Smooth muscle cell of the pulmonary artery (primary cell): ENCODE data around the gene ATP5F1B. TPM values are rescaled to one million over a fixed set of nuclear protein-coding genes. Genes with fewer than 3 reads are reported as not detected.

Experiments
- total RNA-seq: library from RNA; depleted of rRNA; stranded (reverse); fragments of >200 nt; gene quantifications from 2 replicates; pipeline ENCODE4 v1.2.3, GENCODE V29; 2014

The ATP5F1B gene
- 374 and 387 TPM in 2 replicates for total RNA-seq

GRCh38 chr12:56645717-56646446 is at the start of gene ATP5F1B:
TSS of gene ATP5F1B (minus strand) at chr12:56645984. CDS start at chr12:56645963, 21 bp downstream.

GRCh38 chr12:56688129-56688845 is 42.5 kb upstream of the ATP5F1B start, which contains the start of gene PTGES3:
TSS of gene PTGES3 (minus strand) at chr12:56688284. CDS start at chr12:56687999, 285 bp downstream.

GRCh38 chr12:56630180-56630632 is 15.6 kb downstream of the ATP5F1B start, which contains the start of gene BAZ2A:
TSS of gene BAZ2A (minus strand) at chr12:56630326. CDS start at chr12:56617530, 12,796 bp downstream.

Other genes with a start within 250 kb of the ATP5F1B start
- 6.7 and 7.2 TPM in 2 replicates for gene TIMELESS, start 196.6 kb downstream of the ATP5F1B start, total RNA-seq
- 0.13 TPM in 1 of 2 replicates, not detected in the other for gene MIP, start 191.3 kb downstream of the ATP5F1B start, total RNA-seq
- gene SPRYD4, start 177.4 kb downstream of the ATP5F1B start, total RNA-seq, result 1.2 and 1.9 TPM in 2 replicates
- gene GLS2, start 157.8 kb downstream of the ATP5F1B start, total RNA-seq, result 0.13 and 0.20 TPM in 2 replicates
- 26.2 and 27.9 TPM in 2 replicates for gene RBMS2, start 124.2 kb downstream of the ATP5F1B start, total RNA-seq
- gene BAZ2A, start 15.7 kb downstream of the ATP5F1B start, total RNA-seq, result 33.2 and 34.8 TPM in 2 replicates
- 70.5 and 89.9 TPM in 2 replicates for gene PTGES3, start 42.3 kb upstream of the ATP5F1B start, total RNA-seq
- gene NACA, start 79.3 kb upstream of the ATP5F1B start, total RNA-seq, result 966 and 1,037 TPM in 2 replicates
- gene PRIM1, start 106.3 kb upstream of the ATP5F1B start, total RNA-seq, result 3.6 and 4.0 TPM in 2 replicates
- 0.65 and 1.1 TPM in 2 replicates for gene HSD17B6, start 117.3 kb upstream of the ATP5F1B start, total RNA-seq